SKM-1 treated with dmso at 0.1 percent for 144 hours (cell line): ENCODE results near the gene GPSM1.
A peak's percentile ranks its signal among the peaks of the same experiment; 100 is the strongest.

Source experiments
- DNase-seq: peaks from one replicate; lab custom pipeline; 2025; ENCODE audit not compliant: unreplicated experiment; lab: John Stamatoyannopoulos, UW

Gene GPSM1

DNA sequence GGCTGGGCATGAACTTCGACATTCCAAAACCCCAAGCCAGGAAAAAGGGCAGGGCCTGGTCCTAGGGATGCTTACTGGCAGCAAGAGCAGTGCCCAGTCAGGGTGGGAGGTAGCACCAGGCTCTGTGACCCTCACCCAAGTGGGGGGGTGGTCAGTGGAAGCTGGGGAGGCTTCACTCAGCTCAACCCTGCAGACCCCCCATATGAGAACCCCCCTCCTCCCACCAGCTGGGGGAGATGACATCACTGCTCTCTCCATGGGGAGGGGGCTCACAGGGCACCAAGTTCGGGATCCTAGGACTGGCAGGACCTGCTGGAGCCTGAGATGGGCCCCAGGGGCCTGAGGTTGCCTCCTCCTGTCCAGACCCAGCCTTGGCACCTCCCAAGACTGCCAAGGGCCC, 31.5 kb downstream of the GPSM1 start:
- DNase-seq, result no peak

DNA sequence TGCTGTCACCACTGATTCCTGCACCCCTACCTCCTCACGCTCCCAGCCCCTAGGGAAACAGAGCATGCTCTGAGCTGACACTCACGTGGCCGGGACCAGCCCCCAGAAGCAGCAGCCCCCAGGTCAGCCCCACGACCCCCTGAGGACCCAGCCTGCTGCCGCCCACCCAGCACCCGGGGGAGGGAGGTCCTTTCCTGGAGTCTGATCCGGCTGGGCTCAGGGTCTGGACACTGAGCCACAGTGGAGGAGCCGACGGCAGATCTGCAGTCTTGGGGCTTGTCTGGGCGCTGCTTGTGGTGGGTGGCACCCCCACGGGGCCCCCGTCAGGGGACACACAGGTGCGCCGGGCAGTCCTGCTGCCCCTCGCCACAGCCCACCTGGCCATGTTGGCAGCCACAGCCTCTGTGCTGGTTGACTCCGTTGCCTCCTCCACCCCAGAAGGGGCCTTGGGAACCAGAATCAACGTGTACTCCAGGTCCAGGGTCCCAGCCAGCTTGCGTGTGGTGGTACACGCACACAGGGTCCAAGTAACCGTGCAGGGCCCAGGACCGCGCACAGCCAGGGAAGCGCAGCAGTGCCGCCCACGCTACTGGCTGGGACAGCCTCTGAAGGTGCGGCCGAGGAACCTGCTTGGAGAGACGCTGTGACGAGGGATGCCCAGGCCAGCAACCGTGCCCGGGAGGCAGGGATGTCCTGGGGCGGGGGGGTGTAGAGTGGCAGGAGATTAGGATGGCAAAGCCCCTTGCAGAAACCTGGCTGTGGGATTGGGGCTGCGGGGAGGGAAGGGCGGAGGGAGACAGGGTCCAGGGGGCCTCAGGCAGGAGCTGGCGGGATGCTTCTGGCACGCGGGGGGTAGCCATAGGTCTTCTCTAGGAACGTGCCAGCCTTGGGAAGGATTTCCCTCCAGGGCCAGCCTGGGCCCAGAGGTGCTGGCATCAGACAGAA, 32.7 kb downstream of the GPSM1 start:
- DNase-seq, result no peak

DNA sequence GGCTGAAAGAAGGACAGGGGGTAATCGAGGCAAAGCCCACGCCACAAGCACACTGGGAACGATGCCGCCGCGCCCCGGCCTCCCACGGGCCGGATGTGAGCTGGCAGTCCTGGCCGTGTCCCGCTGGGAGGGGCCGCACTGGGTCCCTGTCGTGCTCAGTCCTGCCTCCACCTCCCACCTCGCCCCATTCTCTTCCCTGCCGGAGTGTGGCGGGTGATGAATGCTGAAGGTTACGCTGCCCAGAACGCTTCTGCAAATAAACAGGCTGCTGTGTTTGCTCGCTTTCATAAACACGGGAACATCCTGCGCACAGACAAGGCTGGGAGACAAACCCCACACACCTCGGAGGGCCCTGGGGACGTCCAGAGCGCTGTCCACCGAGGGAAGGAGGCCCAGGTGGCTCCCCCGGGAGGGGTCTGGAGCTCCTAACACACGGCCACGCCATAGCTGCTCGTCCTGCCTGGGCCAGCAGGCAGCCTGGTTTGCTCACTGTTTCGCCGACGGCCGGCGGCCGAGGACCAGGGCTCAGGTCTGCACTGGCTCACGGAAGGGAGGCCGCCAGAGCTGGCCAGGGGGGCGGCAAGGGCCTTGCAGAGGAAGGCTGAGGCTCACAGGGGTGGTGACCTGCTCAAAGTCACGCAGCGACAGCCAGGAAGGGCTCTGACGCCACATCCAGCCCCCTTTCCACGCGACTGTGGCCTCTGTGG, 33.9 kb downstream of the GPSM1 start:
- DNase-seq, result no peak

DNA sequence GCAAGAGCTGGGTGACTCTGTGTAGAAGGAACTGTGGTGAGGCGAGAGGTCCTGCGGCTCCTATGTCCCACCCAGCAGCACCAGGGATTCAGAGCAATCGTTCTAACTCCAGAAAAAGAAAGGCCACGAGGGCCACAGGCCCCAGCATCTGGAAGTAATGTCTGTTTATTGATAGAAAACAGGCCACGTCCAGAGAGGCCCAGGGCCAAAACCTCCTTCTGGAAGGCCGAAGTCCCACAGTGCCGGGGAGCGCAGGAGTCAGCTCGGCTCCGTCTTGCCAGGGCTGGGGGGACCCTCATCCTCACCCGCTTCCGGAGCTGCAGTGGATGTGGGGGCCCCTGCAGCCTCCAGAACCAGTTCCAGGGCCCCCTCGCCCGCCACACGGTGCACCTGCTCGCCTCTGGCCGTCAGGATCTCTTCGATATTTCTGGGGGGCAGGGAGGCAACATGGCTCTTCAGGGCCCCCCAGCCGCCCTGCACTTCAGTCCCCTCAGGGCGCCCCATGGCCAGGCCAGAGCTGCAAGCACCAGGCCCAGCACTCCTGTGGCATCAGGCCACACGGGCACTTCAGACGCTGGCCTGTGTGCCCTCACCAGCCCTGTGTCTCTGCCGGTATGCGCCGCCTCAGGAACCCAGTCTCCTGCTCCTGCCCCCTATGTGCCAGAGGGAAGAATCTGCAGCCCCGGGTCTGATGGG, 34.6 kb downstream of the GPSM1 start:
- DNase-seq, result no peak

DNA sequence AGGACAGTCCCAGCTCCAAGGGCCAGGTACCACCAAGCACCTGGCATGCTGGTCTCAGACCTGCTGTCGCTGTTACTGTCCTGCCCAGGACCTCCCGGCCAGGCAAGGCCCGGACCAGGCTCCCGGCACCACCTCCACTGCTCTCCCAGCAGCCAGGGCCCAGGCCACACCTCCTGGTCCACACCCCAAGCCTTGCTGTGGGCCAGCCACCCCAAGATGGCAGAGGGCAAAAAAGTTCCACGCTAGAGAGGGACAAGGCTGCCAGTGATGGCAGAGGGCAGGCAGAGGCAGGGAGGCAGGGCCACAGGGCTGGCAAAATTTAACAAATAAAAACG, 35.1 kb downstream of the GPSM1 start:
- DNase-seq, result no peak

DNA sequence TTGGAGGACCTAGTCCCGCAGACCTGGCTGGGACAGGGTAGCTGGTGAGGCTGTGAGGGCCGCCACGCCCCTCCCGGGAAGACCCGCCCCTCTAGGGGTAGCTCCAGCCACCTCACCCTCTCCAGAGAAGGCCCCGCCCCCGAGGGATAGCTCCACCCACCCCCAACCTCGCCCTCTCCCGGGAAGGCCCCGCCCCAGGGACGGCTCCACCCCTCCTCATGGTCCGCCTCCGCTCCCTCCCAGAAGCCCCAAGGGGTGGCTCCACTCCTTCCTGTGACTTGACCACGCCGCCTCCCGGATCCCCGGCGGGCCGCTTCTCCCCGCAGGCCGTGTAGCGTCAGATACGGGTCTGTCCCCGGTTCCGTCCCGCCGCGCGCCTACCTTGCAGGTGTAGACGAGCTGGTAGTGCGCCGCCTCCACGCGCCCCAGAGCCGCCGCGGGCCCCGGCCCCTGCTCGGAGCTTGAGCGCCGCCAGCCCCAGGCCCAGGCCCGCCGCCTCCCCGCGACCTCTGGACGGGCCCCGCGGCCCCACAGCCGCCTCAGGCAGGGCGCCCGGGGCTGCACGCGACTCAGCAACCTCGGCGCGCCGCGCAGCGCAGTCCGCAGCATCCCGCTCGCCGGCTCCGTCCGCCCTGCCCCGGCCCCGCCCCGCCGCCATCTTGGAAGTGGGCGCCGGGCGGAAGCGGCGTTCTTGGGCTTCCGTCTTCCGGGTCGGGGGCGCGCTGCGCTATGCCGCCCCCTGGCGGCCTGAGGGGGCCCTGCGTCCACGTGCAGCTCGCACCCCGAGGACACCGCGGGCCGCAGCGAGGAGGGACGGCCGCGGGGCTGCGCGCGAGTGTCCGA, 36.0 kb downstream of the GPSM1 start, which contains the start of gene DNLZ:
Gene DNLZ (minus strand): TSS at position 639 of the 843 bp plus-strand sequence. CDS start 30 bp downstream, at position 609.
- DNase-seq, result peak; percentile 82

DNA sequence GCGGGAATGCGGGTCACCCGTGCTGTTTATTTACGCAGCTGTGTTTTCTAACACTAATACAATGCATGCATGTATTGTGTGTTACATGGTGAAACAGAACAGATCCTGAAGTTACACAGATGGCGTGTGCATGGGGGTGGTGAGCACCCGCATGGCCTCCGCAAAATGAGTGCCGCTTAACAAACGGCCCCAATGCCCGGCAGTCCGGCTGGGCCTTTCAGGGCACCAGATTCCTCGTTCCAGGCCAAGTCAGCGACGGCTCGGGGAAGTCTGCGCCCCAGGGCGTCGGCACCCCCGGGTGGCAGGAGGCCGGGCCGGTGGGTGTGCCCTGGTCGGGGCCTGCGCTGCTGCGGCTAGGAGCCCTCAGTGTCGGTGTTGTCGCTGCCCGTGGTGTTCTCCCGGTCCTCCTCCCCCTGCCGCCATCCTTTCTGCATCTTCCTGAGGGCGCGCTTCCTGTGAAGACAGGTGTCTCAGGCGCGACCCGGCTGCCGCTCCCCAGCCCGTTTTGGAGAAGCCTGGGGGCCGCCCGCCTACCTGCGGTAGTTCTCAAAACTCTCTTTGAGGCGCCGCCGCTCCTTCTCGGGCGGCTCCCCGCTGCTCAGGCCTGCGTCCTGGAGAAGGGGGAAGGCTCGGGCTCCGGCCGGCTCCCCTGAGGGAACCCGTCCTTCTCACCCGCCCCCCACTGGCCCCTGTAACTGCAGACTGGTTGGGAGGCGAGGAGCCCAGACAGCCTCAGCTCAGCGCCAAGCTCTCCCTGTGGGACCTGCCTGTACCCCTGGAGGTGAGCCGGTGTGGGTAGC, 36.8 kb downstream of the GPSM1 start:
- DNase-seq, result no peak

DNA sequence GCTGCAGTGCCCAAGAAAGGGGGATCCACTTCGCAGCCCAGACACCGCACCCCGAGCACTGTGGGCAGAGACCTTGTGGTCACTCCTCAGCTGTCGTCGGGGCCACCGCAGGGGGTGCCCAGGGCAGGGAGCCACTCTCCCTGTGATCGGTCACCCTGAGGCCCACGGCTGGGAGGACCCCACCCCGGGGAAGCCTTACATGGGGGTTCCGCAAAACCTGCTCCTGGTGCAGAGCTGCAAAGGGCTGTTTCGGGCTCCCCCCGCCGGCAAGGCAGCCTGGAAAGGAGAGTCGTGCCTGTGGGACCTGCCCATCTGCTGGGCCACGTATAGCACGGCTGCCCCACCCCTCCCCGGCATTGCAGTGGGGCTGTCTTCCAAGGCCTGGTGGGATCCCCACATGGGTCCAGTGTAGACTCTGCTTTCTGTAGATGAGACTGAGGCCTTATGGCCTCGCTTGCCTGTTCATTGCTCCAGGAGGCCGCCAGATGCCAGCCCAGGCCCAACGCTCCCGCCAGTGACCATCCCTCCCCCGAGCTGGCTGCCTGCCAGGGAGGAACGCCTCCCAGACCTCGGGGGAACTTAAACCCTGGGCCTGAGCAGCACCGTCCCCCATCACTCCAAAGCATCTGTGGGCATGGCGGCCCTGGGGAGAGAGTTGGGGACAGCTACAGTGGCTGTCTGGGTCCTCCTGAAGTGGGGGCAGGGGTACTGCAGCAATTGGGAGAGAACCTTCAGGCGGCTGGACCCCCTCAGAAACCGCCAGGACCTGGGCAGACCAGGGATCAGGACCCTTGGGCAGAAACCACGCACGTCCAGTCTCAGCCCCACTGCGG, 37.8 kb downstream of the GPSM1 start:
- no peak for DNase-seq

DNA sequence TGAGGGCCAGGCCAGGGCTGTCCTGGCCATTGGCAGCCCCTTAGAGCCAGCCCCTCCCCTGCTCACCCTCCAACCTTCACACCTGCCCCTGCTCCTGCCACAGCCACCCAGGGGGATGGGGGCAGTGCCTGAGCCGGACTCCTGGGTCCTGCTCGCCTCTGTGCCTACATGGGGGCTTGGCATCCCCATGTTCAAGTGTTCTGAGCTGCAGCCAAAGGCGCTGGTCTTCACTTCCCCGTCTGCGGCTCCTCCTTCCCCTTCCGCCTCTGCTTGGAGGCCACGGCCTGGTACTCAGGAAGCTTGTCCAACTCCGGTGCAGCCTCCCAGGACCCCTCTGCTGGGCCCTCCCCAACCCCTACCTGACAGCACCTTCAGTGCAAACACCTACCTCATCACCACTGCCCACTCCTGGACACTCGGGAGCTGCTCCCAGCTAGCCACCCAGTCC, 38.5 kb downstream of the GPSM1 start:
- peak; percentile 15 for DNase-seq

DNA sequence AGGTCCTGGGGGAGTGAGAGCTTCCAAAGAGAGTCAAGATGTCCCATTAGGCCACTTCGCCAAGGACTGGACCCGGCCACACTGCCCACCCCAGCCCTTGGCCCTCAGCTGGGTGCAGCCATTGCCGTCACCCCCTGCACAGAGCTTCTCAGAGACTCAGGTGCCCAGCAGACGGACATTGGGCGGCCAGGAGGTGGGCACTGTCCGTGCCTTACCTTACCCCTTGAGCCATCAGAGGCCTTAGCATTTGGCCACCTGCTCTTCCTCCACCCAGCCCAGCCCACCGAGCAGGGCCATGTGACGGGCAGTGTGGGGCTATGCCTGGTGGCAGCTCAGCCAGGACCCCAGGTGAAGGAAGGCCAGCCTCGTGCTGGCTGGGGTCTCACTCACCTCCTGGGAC, 39.5 kb downstream of the GPSM1 start:
- no peak for DNase-seq

DNA sequence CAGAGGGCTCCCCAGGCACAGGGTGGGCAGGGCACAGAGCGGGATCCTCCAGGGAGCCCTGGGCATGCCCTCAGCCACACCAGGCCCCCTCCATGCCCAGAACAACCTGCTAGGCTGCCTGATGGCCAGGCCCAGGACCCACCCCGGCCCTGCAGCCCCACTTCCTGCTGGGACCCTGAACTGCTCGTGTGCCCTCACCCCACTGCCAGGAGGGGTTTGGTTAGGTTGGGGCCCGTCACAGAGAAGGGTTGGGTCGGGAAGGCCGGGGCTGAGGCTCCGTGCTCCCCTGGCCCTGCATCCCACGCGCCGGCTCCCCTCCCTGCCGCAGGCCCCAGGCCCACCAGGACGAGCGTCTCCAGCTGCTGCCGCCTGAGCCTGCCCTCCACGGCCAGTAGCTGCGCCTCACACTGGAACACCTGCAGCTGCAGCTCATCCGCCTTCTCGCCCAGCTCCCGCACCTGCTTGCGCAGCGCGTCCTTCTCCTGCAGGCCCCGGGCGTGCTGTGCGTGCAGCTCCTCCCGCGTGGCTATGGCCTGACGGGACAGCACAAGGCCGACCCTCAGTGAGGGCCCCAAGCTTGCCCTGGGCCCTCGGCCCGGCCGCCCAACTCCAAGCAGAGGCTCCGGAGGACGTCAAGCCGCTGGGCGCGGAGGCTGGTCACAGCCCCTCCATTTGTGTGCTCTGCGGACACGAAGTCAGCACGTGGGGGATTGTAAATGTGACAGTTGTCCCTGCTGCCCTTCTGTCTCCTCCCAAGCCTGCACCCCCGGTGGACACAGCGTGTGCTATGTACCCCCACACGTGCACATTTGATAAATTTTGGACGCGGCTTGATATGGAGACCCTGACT, 40.2 kb downstream of the GPSM1 start:
- DNase-seq, result no peak

DNA sequence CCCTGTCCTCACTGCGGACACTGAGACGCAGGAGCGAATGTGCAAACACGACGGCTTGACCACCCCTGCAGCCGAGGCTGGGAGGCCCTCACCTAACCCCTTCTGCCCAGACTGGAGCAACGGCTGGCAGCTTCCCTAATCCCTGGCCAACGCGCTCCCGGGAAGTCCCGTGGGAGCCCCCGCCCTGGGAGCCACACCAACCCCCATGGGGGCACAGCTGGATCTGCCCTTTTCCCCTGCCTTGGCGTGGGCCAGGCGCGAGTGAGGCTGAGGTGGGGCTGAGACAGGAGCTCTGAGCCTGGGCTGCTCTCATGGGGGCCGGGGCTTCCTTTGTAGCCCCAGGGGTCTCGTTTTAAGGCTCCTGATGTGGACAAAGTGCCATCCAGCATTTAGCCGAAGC, 40.9 kb downstream of the GPSM1 start:
- no peak for DNase-seq

DNA sequence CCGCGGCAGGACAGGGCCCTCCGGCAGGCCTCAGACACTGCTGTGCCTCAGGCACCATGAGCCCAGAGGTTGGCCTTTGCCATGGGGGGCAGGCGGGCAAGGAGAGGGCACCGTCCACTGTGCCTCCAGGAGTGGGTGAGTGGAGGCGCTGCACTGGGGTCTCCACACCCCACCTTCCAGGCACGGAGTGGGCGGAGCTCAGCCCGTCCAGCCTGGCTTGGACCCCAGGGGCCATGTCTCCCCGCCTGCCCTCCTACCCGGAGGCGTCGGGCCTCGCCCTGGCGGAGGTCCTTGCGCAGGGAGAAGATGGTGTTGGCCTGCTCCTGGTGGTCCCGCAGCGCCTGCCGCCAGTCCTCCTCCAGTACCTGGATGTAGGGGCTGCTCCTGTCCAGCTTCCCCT, 42.7 kb downstream of the GPSM1 start:
- no peak for DNase-seq

DNA sequence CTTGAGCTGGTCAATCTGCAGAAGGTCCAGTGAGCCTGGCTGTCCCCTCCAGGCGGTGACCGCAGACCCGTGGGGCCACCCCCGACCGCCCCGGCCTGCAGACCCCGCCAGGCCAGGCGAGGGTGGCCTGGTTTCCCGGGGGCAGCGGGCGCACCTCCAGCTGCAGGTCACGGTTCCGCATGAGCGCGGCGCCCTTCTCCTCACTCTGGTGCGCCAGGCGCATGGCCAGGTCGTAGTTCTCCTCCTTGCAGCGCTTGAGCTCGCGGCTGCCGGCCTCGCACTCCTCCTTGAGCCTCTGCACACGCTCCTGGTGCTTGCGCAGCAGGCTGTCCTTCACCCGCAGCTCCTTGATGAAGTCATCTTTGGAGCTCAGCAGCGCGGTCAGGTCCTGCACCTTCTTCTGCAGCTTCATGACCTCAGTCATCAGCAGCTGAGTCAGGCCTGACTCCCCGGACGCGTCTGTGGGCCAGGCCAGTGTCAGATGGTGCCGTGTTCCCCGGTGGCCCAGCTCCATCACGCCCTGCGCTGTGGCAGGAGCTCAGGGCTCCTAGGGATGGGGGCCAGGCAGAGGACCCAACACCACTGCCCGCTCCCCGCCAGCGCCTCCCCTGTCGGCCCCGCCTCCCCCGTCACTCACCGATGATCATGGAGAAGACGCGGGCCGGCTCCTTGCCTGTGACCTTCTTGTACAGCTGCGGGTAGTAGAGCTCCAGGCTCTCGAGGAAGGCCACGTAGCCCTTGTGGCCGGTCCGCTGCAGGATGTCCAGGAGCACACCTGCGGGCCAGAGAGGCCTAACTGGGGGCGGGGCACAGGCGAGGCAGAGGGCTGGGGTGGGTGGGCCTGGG, 43.6 kb downstream of the GPSM1 start:
- DNase-seq, result no peak

DNA sequence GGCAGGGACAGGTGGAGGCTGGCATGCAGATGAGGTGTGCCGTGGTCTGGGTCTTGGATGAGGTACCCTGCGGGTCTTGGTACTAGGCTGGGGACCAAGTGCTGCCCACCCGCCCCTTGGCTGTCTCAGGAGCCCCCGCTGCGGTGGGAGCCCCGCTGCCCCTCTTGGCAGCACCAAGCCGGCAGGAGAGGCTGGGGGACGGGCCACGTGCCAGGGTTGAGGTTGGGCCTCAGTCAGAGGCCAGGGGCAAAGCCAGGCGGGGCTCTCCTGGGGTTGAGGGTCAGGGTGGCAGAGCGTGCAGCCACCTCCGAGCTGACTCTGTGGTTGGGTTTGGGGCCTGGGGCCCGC, 44.2 kb downstream of the GPSM1 start:
- no peak for DNase-seq

DNA sequence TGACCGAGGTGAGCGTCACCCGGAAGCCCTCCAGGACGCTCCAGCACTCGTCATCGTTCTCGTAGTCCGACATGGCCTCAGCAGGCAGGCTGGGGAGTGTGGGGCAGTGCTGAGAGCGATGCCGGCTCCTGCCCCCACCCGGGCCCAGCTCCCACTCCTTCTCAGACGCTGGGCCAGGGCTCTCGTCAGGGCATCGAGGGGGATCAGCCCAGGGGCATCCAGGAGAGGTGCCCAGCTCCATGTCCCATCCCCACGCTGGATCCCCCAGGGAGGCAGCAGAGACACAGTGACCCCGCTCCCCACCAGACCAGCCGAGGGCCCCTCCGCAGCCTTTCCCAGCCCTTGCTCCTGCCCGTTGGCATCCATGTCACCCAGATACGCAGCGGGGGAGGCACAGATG, 44.7 kb downstream of the GPSM1 start:
- DNase-seq, result no peak

DNA sequence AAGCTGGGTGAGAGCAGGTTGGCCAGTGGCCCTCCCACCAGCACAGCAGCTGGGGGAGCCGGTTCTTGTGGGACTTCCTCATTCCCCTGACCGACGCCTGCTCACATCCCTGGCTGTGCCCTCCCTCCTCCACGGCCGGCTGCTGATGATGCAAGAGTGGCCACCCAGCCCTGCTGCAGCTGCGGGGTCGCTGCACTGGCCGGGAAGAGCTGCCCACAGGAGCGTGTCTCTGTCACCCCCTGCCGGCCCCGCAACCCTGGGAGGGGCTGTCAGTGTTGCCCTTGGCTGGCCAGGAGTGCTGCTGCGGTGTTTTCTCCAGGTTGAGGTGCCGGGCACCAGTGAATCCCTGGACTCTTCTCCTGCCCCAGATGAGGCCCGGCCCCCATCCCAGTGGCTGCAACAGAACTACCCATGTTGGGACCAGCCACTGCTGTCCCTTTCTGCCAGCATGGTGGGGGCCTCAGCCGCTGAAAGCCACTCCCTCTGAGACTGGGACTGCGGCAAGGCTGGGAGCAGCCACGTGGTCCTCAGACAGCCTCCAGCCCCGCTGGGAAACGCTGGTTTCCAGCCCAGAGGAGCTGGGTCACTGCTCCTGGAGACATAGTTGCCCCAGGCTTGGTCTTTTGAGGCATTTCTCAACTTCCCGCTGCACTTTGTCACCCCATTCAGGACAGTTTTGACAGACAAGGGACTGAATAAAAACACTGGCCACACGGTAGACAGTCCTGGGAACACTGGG, 45.4 kb downstream of the GPSM1 start:
- peak; percentile 90 for DNase-seq
